Neural cell (in vitro differentiated cells): Measurements from ENCODE around the gene PIAS1.
"Not testable (repeated sequence)": the region's sequence is repeated elsewhere in the genome, so short reads cannot be mapped to it uniquely, and the experiment has no call there.

ENCODE experiments used
- EZH2 ChIP-seq: fragments of 200-600, 300-800 bp; shearing (Covaris generic), sonication (generic); IDR thresholded peaks from 2 replicates; pipeline ENCODE4 v1.6.1; 2014; ENCODE audit warnings: antibody characterized with exemption, low read length, borderline replicate concordance, mild to moderate bottlenecking; ENCODE audit not compliant: insufficient read depth, poor library complexity, severe bottlenecking
- MXI1 ChIP-seq: fragments of 450-650 bp; conservative IDR thresholded peaks from 2 replicates; pipeline ENCODE4 v1.6.1; 2014; ENCODE audit warnings: antibody characterized with exemption, mild to moderate bottlenecking; ENCODE audit not compliant: poor library complexity, severe bottlenecking
- POLR2AphosphoS5 ChIP-seq: IDR thresholded peaks from 2 replicates; pipeline ENCODE4 v1.6.1; 2012
- RAD21 ChIP-seq: fragments of 450-650 bp; conservative IDR thresholded peaks from 2 replicates; pipeline ENCODE4 v1.6.1; 2014; ENCODE audit warnings: antibody characterized with exemption, mild to moderate bottlenecking, moderate library complexity
- SMC3 ChIP-seq: fragments of 450-650 bp; conservative IDR thresholded peaks from 2 replicates; pipeline ENCODE4 v1.6.1; 2014; ENCODE audit warnings: antibody characterized with exemption, mild to moderate bottlenecking, moderate library complexity; ENCODE audit not compliant: poor library complexity
- TAF1 ChIP-seq: IDR thresholded peaks from 2 replicates; pipeline ENCODE4 v1.6.1; 2012; ENCODE audit warnings: low read depth
- TF ChIP-seq, protein P1 (sequence below): fragments of 450-650 bp; IDR thresholded peaks from 2 replicates; pipeline ENCODE4 v1.5.1; 2014; ENCODE audit warnings: antibody characterized with exemption, mild to moderate bottlenecking, moderate library complexity; ENCODE audit not compliant: poor library complexity, severe bottlenecking
- TF ChIP-seq, protein P2 (sequence below): IDR thresholded peaks from 2 replicates; pipeline ENCODE4 v1.6.1; 2012; ENCODE audit warnings: borderline replicate concordance

DNA sequence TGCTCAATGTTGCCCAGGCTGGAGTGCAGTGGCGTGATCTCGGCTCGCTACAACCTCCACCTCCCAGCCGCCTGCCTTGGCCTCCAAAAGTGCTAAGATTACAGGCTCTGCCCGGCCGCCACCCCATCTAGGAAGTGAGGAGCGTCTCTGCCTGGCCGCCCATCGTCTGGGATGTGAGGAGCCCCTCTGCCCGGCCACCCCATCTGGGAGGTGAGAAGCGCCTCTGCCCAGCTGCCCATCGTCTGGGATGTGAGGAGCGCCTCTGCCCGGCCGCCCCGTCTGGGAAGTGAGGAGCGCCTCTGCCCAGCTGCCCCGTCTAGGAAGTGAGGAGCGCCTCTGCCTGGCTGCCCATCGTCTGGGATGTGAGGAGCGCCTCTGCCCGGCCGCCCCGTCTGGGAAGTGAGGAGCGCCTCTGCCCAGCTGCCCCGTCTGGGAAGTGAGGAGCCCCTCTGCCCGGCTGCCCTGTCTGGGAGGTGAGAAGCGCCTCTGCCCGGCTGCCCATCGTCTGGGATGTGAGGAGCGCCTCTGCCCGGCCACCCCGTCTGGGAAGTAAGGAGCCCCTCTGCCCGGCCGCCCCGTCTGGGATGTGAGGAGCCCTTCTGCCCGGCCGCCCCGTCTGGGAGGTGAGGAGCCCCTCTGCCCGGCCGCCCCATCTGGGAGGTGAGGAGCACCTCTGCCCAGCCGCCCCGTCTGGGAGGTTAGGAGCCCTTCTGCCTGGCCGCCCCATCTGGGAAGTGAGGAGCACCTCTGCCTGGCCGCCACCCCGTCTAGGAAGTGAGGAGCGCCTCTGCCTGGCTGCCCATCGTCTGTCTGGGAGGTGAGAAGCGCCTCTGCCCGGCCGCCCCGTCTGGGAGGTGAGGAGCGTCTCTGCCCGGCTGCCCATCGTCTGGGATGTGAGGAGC is 167.7 kb downstream of the PIAS1 start:
- TF ChIP-seq EZH2, TAF1, RAD21, SMC3, MXI1, POLR2AphosphoS5: not testable (repeated sequence)
- TF ChIP-seq, protein P1, sequence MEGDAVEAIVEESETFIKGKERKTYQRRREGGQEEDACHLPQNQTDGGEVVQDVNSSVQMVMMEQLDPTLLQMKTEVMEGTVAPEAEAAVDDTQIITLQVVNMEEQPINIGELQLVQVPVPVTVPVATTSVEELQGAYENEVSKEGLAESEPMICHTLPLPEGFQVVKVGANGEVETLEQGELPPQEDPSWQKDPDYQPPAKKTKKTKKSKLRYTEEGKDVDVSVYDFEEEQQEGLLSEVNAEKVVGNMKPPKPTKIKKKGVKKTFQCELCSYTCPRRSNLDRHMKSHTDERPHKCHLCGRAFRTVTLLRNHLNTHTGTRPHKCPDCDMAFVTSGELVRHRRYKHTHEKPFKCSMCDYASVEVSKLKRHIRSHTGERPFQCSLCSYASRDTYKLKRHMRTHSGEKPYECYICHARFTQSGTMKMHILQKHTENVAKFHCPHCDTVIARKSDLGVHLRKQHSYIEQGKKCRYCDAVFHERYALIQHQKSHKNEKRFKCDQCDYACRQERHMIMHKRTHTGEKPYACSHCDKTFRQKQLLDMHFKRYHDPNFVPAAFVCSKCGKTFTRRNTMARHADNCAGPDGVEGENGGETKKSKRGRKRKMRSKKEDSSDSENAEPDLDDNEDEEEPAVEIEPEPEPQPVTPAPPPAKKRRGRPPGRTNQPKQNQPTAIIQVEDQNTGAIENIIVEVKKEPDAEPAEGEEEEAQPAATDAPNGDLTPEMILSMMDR = not testable (repeated sequence)
- TF ChIP-seq, protein P2, sequence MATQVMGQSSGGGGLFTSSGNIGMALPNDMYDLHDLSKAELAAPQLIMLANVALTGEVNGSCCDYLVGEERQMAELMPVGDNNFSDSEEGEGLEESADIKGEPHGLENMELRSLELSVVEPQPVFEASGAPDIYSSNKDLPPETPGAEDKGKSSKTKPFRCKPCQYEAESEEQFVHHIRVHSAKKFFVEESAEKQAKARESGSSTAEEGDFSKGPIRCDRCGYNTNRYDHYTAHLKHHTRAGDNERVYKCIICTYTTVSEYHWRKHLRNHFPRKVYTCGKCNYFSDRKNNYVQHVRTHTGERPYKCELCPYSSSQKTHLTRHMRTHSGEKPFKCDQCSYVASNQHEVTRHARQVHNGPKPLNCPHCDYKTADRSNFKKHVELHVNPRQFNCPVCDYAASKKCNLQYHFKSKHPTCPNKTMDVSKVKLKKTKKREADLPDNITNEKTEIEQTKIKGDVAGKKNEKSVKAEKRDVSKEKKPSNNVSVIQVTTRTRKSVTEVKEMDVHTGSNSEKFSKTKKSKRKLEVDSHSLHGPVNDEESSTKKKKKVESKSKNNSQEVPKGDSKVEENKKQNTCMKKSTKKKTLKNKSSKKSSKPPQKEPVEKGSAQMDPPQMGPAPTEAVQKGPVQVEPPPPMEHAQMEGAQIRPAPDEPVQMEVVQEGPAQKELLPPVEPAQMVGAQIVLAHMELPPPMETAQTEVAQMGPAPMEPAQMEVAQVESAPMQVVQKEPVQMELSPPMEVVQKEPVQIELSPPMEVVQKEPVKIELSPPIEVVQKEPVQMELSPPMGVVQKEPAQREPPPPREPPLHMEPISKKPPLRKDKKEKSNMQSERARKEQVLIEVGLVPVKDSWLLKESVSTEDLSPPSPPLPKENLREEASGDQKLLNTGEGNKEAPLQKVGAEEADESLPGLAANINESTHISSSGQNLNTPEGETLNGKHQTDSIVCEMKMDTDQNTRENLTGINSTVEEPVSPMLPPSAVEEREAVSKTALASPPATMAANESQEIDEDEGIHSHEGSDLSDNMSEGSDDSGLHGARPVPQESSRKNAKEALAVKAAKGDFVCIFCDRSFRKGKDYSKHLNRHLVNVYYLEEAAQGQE = not testable (repeated sequence)
